Neural progenitor cell (in vitro differentiated cells): Measurements from ENCODE around the gene NAA10. TPM values are rescaled to one million over a fixed set of nuclear protein-coding genes. Genes with fewer than 3 reads are reported as not detected.

Experiments
- DNase-seq: peaks from one replicate; pipeline ENCODE4 v3.0.0-alpha.2; 2016; ENCODE audit warnings: low spot score
- H2AFZ ChIP-seq: fragments of 200-600 bp; sonication (generic); replicated peaks from 2 replicates; pipeline ENCODE4 v1.6.1; 2016; ENCODE audit warnings: antibody characterized with exemption
- H3F3A ChIP-seq: fragments of 200-600 bp; sonication (generic); 2 replicates; pipeline ENCODE4 v1.6.1; 2016; ENCODE audit warnings: antibody characterized with exemption, low read depth
- H3K27ac ChIP-seq: fragments of 200-600 bp; sonication (generic); 2 replicates; pipeline ENCODE4 v1.5.1; 2016; ENCODE audit warnings: mild to moderate bottlenecking
- H3K27me3 ChIP-seq: fragments of 200-600 bp; sonication (generic); 2 replicates; pipeline ENCODE4 v1.6.1; 2016; ENCODE audit warnings: mild to moderate bottlenecking, moderate library complexity
- H3K36me3 ChIP-seq: fragments of 200-600 bp; sonication (generic); 2 replicates; pipeline ENCODE4 v1.5.1; 2016
- H3K4me1 ChIP-seq: fragments of 200-600 bp; sonication (generic); 2 replicates; pipeline ENCODE4 v1.6.1; 2016; ENCODE audit warnings: mixed run types
- H3K4me2 ChIP-seq: fragments of 200-600 bp; sonication (generic); 2 replicates; pipeline ENCODE4 v1.6.1; 2016
- H3K4me3 ChIP-seq: fragments of 200-600 bp; sonication (generic); 2 replicates; pipeline ENCODE4 v1.5.1; 2016
- H3K79me2 ChIP-seq: fragments of 200-600 bp; sonication (generic); 2 replicates; pipeline ENCODE4 v1.6.1; 2016; ENCODE audit warnings: low read depth
- H3K9ac ChIP-seq: fragments of 200-600 bp; sonication (generic); 2 replicates; pipeline ENCODE4 v1.6.1; 2016
- H3K9me3 ChIP-seq: fragments of 200-600 bp; sonication (generic); 2 replicates; pipeline ENCODE4 v1.5.1; 2016; ENCODE audit warnings: low read depth
- H4K20me1 ChIP-seq: fragments of 200-600 bp; sonication (generic); 2 replicates; pipeline ENCODE4 v1.6.1; 2016; ENCODE audit warnings: low read depth
- H3K27ac Mint-ChIP-seq: 3 replicates; pipeline ENCODE4 v1.8.0; 2021; ENCODE audit warnings: mixed read lengths
- H3K27me3 Mint-ChIP-seq: 2 replicates; pipeline ENCODE4 v1.8.0; 2022; ENCODE audit warnings: low read depth, mild to moderate bottlenecking, inconsistent platforms, moderate library complexity, mixed read lengths; ENCODE audit not compliant: insufficient read depth
- H3K36me3 Mint-ChIP-seq: 3 replicates; pipeline ENCODE4 v1.8.0; 2021; ENCODE audit warnings: mixed read lengths
- H3K4me1 Mint-ChIP-seq: 3 replicates; pipeline ENCODE4 v1.8.0; 2021; ENCODE audit warnings: mixed read lengths
- H3K4me3 Mint-ChIP-seq: 3 replicates; pipeline ENCODE4 v1.8.0; 2021; ENCODE audit warnings: mild to moderate bottlenecking, moderate library complexity, mixed read lengths
- H3K9me3 Mint-ChIP-seq: 3 replicates; pipeline ENCODE4 v1.8.0; 2020; ENCODE audit warnings: mixed read lengths
- EZH2 ChIP-seq: fragments of 200-600 bp; sonication (generic); IDR thresholded peaks from 2 replicates; pipeline ENCODE4 v1.6.1; 2017; ENCODE audit warnings: antibody characterized with exemption, mild to moderate bottlenecking, moderate library complexity
- EZH2phosphoT487 ChIP-seq: fragments of 200-600 bp; sonication (generic); IDR thresholded peaks from 2 replicates; pipeline ENCODE4 v1.6.1; 2017; ENCODE audit warnings: antibody characterized with exemption
- total RNA-seq: library from RNA; depleted of rRNA; stranded (reverse); fragments of >200 nt; gene quantifications from 2 replicates; pipeline ENCODE4 v1.2.3, GENCODE V29; 2015; ENCODE audit warnings: low replicate concordance
- TF ChIP-seq, protein P1 (sequence below): fragments of 200-600 bp; sonication (generic); IDR thresholded peaks from 2 replicates; pipeline ENCODE4 v1.5.1; 2017; ENCODE audit warnings: antibody characterized with exemption, mild to moderate bottlenecking

The NAA10 gene
- total RNA-seq, 1 donor from 2014 or later: 55.5 TPM

GRCh38 chrX:153973127-153974002 is 38.5 kb upstream of the NAA10 start:
- Histone ChIP-seq H4K20me1 (peaks cover 17% of the 10 kb centered on the region), H3K27ac (peak overlapping the region; percentile 100), H3K4me2 (peak overlapping the region; percentile 72), H3K9me3 (no peaks in the 10 kb centered on the region), H3F3A (peaks cover 35% of the 10 kb centered on the region), H3K9ac (peak overlapping the region; percentile 70), H3K36me3 (no peaks in the 10 kb centered on the region), H3K27me3 (no peaks in the 10 kb centered on the region), H3K79me2 (peaks cover 24% of the 10 kb centered on the region), H3K4me3 (peak overlapping the region; percentile 80), H2AFZ (no peak overlapping the region), H3K4me1 (peaks cover 9% of the 10 kb centered on the region)
- DNase-seq: no peak
- Mint-ChIP-seq H3K4me3 (peak overlapping the region; percentile 92), H3K4me1 (peaks cover 36% of the 10 kb centered on the region), H3K9me3 (no peaks in the 10 kb centered on the region), H3K27ac (peak overlapping the region; percentile 98), H3K36me3 (peaks cover 4% of the 10 kb centered on the region), H3K27me3 (peaks cover 10% of the 10 kb centered on the region)
- TF ChIP-seq, protein P1, sequence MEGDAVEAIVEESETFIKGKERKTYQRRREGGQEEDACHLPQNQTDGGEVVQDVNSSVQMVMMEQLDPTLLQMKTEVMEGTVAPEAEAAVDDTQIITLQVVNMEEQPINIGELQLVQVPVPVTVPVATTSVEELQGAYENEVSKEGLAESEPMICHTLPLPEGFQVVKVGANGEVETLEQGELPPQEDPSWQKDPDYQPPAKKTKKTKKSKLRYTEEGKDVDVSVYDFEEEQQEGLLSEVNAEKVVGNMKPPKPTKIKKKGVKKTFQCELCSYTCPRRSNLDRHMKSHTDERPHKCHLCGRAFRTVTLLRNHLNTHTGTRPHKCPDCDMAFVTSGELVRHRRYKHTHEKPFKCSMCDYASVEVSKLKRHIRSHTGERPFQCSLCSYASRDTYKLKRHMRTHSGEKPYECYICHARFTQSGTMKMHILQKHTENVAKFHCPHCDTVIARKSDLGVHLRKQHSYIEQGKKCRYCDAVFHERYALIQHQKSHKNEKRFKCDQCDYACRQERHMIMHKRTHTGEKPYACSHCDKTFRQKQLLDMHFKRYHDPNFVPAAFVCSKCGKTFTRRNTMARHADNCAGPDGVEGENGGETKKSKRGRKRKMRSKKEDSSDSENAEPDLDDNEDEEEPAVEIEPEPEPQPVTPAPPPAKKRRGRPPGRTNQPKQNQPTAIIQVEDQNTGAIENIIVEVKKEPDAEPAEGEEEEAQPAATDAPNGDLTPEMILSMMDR: no peak
- TF ChIP-seq EZH2 (no peak), EZH2phosphoT487 (no peak)

- Histone ChIP-seq H3K9me3 (no peaks in the 10 kb centered on the region), H2AFZ (peak within 1 kb of the TSS; percentile 73), H4K20me1 (peaks cover 25% of the 10 kb centered on the region), H3F3A (peaks cover 35% of the 10 kb centered on the region), H3K36me3 (no peaks in the 10 kb centered on the region), H3K27me3 (no peaks in the 10 kb centered on the region), H3K27ac (peak within 1 kb of the TSS; percentile 100), H3K79me2 (peaks cover 32% of the 10 kb centered on the region), H3K4me3 (peak within 1 kb of the TSS; percentile 80), H3K9ac (peak within 1 kb of the TSS; percentile 98), H3K4me2 (peak within 1 kb of the TSS; percentile 79), H3K4me1 (peaks cover 17% of the 10 kb centered on the region)
- peaks cover 4% of the 10 kb centered on the region for H3K36me3 Mint-ChIP-seq
- peaks cover 44% of the 10 kb centered on the region for H3K4me1 Mint-ChIP-seq
- peak within 1 kb of the TSS; percentile 100 for H3K4me3 Mint-ChIP-seq
- H3K27ac Mint-ChIP-seq: peak within 1 kb of the TSS; percentile 100
- H3K9me3 Mint-ChIP-seq: no peaks in the 10 kb centered on the region
- H3K27me3 Mint-ChIP-seq: peaks cover 18% of the 10 kb centered on the region
- TF ChIP-seq EZH2 (no peak), EZH2phosphoT487 (no peak)
- TF ChIP-seq, protein P1: no peak
- peak; percentile 93 for DNase-seq
These were observed 37.7 kb upstream of the NAA10 start, which contains the start of gene TMEM187 for GRCh38 chrX:153972368-153973126. TMEM187 (plus strand) TSS chrX:153972754; CDS start chrX:153982063, 9,309 bp downstream.

DNA sequence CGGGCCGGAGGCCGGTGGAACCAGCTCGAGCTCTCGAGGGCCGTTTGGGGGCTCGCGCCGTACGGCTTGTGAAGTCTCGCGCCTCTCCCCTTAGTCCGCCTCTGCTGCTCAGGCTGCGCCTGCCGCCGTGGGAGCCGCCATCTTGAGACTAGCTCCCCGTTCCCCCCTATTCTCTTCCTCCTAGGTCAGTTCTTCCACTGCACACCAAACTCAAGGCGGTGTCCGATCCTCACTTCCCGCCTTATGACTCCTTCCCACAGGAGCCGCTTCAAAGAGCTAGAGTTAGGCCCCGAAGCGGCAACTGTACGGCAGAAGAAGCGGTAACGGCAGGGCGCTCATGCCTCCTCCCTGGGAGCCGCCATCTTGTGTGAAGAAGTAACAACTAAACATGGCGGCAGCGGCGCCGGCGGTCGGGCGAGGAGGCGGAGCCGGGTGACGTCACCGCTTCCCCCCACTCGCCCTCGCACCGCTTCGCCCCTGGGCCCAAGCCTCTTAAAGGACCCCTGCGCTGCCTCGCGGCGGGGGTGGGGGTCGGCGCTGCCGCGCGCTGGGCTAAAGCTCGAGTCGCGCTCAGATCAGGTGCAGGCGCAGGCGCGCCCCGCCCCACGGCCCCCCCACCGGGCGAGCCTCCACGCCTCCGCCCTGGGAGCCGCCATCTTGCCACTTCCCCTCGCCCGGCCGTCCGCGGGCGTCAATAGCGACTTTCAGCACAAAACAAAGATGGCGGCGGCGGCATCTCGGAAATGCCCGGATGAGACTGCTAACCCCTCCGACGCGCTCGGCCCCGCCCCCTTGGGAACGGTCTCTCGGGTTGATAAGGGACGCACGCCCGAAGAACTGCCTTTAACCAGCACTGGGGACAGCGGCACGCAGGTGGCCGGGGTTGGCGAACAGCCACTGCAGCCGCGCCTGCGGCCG is 36.9 kb upstream of the NAA10 start, which contains the start of gene HCFC1:
Gene HCFC1 (minus strand): TSS at position 369 of the 918 bp plus-strand sequence. CDS start 978 bp downstream, outside the sequence.
- no peaks in the 10 kb centered on the region for H3K36me3 ChIP-seq
- peaks cover 22% of the 10 kb centered on the region for H3K27me3 Mint-ChIP-seq
- H3K9me3 ChIP-seq: no peaks in the 10 kb centered on the region
- H3K9me3 Mint-ChIP-seq: no peaks in the 10 kb centered on the region
- peak within 1 kb of the TSS; percentile 80 for H3K4me3 ChIP-seq
- H3K27ac Mint-ChIP-seq: peak within 1 kb of the TSS; percentile 100
- DNase-seq: peak; percentile 95
- H3K79me2 ChIP-seq: peaks cover 40% of the 10 kb centered on the region
- peak within 1 kb of the TSS; percentile 73 for H2AFZ ChIP-seq
- H3K4me2 ChIP-seq: peak within 1 kb of the TSS; percentile 79
- H3F3A ChIP-seq: peaks cover 35% of the 10 kb centered on the region
- peaks cover 21% of the 10 kb centered on the region for H3K4me1 ChIP-seq
- peak within 1 kb of the TSS; percentile 100 for H3K27ac ChIP-seq
- H3K36me3 Mint-ChIP-seq: peaks cover 4% of the 10 kb centered on the region
- TF ChIP-seq EZH2: no peak
- TF ChIP-seq EZH2phosphoT487: no peak
- TF ChIP-seq, protein P1: no peak
- H3K4me3 Mint-ChIP-seq: peak within 1 kb of the TSS; percentile 100
- H3K9ac ChIP-seq: peak within 1 kb of the TSS; percentile 98
- H3K27me3 ChIP-seq: no peaks in the 10 kb centered on the region
- peaks cover 49% of the 10 kb centered on the region for H3K4me1 Mint-ChIP-seq
- peaks cover 34% of the 10 kb centered on the region for H4K20me1 ChIP-seq
